ENCODE results near the gene MTMR3.

DNA sequence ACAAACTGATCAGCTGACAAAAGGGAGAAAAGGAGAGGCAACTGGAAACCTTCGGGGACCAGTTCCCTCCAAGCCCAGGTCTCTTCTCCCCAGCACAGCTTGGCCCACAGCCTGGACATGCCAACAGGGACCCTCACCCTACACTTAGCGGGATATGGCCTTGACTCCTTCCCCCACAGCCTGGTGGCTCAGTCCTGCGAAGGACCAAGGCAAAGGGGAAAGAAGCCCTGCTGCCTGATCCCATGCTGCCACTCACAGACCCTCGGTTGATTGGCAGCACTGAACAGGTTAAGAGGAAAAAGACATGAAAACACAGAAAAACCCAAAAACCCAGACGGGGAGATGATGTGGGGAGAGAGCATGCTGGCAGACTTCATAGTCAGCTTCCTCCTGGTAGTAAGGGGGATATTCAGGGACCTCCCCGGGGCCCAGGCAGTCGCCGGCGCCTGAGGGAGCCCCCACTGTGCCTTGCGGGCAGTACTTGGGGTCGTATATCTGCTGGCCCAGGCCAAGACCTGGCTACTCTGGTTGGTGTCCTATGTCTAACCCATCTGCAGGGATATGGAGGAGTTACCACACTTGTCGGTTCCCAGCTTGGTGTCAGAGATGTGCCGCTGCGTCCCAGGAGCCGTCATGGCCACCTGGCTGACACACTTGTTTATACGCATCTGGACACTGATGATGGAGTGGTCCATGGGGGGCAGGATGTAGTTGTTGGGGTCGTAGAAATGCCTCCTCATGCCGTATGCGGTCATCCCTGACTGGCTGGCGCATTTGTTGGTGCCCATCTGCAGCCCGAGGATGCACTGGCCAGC lies 163.1 kb downstream of the MTMR3 start:
- TF ChIP-seq, protein P1, sequence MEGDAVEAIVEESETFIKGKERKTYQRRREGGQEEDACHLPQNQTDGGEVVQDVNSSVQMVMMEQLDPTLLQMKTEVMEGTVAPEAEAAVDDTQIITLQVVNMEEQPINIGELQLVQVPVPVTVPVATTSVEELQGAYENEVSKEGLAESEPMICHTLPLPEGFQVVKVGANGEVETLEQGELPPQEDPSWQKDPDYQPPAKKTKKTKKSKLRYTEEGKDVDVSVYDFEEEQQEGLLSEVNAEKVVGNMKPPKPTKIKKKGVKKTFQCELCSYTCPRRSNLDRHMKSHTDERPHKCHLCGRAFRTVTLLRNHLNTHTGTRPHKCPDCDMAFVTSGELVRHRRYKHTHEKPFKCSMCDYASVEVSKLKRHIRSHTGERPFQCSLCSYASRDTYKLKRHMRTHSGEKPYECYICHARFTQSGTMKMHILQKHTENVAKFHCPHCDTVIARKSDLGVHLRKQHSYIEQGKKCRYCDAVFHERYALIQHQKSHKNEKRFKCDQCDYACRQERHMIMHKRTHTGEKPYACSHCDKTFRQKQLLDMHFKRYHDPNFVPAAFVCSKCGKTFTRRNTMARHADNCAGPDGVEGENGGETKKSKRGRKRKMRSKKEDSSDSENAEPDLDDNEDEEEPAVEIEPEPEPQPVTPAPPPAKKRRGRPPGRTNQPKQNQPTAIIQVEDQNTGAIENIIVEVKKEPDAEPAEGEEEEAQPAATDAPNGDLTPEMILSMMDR (IDR thresholded peaks at IDR 0.05), result no peak
- TF ChIP-seq POLR2A (IDR thresholded peaks at IDR 0.05), result no peak

Measured in gastroesophageal sphincter (tissue), 3 donors.